GM12874 (cell line): Measurements from ENCODE around the gene ZSWIM1.

ENCODE experiments used
- CTCF ChIP-seq: IDR thresholded peaks from 2 replicates; pipeline ENCODE4 v1.5.1; 2011; ENCODE audit warnings: low read depth, mild to moderate bottlenecking, control low read depth, low read length, moderate library complexity; ENCODE audit not compliant: insufficient read depth

Gene ZSWIM1

GRCh38 chr20:45880988-45881788 lies at the start of gene ZSWIM1:
ZSWIM1 (plus strand) TSS chr20:45881227; CDS start chr20:45882593, 1,366 bp downstream.
- TF ChIP-seq CTCF, result no peak

DNA sequence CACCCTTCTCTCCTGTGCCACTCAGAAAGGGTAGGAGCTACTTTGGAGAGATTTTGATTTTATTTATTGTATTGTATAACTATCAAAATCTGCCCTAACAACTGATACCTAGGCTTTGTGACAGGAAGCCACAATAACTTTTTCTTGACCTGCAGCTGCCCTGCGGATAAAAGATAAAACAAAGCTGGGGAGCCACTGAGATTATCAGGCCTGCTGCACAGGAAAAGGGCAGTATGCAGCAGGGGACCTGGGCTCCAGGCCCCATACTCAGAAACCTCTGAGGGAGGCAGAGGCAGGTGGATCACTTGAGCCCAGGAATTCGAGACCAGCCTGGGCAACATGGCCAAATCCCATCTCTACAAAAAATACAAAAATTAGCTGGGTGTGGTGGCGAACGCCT lies 48.4 kb upstream of the ZSWIM1 start:
- TF ChIP-seq CTCF, result no peak

DNA sequence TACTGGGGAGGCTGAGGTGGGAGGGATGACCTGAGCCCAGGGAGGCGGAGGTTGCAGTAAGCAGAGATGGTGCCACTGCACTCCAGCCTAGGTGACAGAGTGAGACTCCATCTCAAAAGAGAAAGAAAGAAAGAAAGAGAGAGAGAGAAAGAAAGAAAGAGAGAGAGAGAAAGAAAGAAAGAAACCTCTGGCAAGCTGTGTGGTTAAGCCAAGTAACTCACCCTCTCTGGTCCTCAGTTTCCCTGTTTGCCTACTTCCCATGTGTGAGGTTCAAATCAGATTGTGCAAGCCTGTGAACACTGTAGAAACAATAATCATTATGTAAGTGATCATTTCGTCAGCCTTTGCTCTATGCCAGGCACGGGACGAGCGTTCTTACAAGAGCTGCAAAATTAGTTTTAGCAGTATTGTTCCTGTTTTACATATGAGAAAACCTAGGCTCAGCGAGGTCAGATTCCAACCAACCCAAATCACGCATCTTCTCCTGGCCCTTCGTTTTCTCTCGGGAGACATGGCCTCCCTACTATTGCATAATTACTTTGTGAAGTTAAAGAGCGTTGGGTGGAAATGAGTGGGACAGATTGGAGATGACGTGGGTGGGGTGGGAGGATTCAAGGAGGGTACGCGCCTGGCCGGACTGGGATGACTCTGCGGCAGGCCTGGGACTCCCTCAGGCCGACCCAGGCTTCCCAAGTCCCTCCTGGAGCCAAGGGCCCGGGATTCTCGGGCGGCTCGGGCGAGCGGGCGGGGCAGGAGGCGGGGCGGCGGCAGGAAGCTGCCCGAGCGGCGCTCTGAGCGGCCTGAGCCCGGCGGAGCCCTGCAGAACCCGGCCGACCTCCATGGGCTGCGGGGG lies 47.8 kb upstream of the ZSWIM1 start, which contains the start of gene SNX21:
TSS of gene SNX21 (plus strand) at position 770 of the 853 bp plus-strand sequence. CDS start 121 bp downstream, outside the sequence.
- TF ChIP-seq CTCF, result no peak

GRCh38 chr20:45833883-45834796 lies 46.9 kb upstream of the ZSWIM1 start:
- TF ChIP-seq CTCF, result no peak

DNA sequence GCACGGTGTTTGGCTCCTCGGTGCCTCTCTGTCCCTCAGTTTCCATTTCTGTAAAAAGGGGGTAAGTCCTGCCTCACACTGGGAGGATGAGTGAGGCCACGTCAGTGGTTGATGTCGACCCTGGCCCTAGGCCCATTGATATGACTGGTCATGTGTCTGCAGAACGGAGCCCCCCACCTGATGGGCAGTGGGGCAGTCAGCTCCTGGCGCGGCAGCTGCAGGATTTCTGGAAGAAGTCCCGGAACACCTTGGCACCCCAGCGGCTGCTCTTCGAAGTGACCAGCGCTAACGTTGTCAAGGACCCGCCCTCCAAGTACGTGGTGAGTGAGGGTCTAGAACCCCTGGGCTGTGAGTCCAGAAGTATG lies 46.2 kb upstream of the ZSWIM1 start:
- TF ChIP-seq CTCF, result no peak

DNA sequence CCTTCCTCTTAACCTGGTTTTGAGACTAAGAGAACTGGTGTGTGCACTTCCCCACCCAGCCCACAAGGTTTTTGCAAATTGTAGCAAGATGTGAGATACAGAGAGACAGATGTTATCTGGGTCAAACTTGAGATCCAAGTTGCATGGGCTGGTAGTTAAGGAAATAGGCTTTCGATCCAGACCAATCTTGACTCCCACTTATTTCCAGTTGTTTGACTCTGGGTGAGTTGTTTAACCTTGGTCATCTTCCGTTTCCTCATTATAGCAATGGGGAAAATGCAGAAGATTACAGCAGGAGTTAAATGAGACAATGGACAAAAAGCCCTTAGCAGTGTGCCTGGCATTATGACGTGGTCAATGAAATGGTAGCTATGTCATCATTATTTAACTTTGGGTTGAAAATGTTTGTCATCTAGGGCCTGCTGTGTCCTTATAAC lies 45.7 kb upstream of the ZSWIM1 start:
- no peak for TF ChIP-seq CTCF
